ENCODE measurements around the gene ARL8A. TPM values are rescaled to one million over a fixed set of nuclear protein-coding genes. Genes with fewer than 3 reads are reported as not detected.

Gene ARL8A
- total and polyA plus RNA-seq, 2 experiments from 2014 or later = 30.3 to 32.7 TPM

DNA sequence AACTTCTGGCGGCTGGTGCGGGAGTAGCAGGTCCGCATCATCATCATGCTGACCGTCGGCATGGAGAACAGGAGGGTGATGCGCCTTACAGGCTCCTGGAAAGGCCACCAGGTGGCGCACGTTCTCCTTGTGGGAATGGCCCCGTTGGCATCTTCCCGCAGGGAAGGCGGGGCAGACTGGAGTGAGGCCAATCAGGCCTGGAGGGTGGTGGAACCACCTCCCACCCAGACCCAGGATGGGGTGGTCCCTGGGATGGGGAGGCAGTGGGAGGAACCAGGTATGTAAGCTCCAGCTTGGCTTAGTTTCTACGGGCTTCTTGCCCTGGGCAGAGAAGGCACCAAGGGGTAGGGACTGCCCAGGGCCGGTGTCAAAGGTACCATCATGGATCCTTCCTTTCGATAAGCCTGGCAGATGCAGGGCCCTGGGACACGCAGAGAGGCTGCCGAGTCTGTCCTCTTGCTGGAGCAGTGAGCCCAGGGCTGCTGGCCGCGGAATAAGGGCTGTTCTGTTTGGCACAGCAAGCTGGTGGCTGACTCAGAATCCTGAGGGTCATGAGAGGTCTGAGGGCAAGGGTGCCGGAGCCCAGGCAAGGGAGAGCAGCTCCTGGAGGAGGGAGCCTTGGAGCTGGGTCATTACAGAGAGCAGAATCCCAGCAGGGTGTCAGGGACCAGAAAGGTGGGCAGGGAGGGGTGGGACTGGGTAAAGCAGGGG lies 40.4 kb upstream of the ARL8A start:
- H3K4me3 Mint-ChIP-seq = no peak overlapping the region
- no peaks in the 10 kb centered on the region for H3K36me3 Mint-ChIP-seq (ENCODE audit: low read depth)
- Histone ChIP-seq H2AFZ (no peak overlapping the region), H3K27me3 (ENCODE audit: insufficient read depth) (no peaks in the 10 kb centered on the region), H3K79me2 (replicated peaks; ENCODE audit: insufficient read depth) (no peaks in the 10 kb centered on the region), H3K36me3 (ENCODE audit: insufficient read depth) (no peaks in the 10 kb centered on the region), H3F3A (replicated peaks; ENCODE audit: low read depth) (no peaks in the 10 kb centered on the region), H3K4me1 (ENCODE audit: insufficient read depth) (no peaks in the 10 kb centered on the region), H3K4me3 (no peak overlapping the region; the same call in 1 of the 2 replicates), H3K4me2 (peak overlapping the region; percentile 60; the same call in 1 of the 2 replicates), H3K27ac (ENCODE audit: low read depth) (no peak overlapping the region), H4K20me1 (replicated peaks; ENCODE audit: insufficient read depth) (no peaks in the 10 kb centered on the region), H3K9me2 (ENCODE audit: insufficient read depth) (no peaks in the 10 kb centered on the region)
- ATAC-seq = peak; percentile 87
- H3K27ac Mint-ChIP-seq = no peak overlapping the region
- H3K27me3 Mint-ChIP-seq (ENCODE audit: insufficient read depth, low read depth, poor library complexity) = peaks cover 18% of the 10 kb centered on the region
- TF ChIP-seq JUNB (IDR thresholded peaks at IDR 0.05; ENCODE audit: unreplicated experiment) = no peak
- peak; percentile 41; the same call in 1 of the 2 replicates for TF ChIP-seq CREB1 (CRISPR knock-in tag; IDR thresholded peaks at IDR 0.05; ENCODE audit: low read depth)
- TF ChIP-seq, protein P1, sequence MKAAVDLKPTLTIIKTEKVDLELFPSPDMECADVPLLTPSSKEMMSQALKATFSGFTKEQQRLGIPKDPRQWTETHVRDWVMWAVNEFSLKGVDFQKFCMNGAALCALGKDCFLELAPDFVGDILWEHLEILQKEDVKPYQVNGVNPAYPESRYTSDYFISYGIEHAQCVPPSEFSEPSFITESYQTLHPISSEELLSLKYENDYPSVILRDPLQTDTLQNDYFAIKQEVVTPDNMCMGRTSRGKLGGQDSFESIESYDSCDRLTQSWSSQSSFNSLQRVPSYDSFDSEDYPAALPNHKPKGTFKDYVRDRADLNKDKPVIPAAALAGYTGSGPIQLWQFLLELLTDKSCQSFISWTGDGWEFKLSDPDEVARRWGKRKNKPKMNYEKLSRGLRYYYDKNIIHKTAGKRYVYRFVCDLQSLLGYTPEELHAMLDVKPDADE (IDR thresholded peaks at IDR 0.05) = no peak
- peak; percentile 56 for TF ChIP-seq POLR2AphosphoS5 (IDR thresholded peaks at IDR 0.05; ENCODE audit: low read depth)
- TF ChIP-seq CTCF (conservative IDR thresholded peaks at IDR 0.05; ENCODE audit: low read depth in 2 of 2) = peak; percentile 72 to 98
- peak; percentile 99 for DNase-seq (ENCODE audit: low spot score)
- peaks cover 9% of the 10 kb centered on the region for H3K4me1 Mint-ChIP-seq
- H3K9me3 Mint-ChIP-seq = no peaks in the 10 kb centered on the region

GRCh38 chr1:202182040-202182877 lies 37.7 kb upstream of the ARL8A start:
- Histone ChIP-seq H3K27me3 (ENCODE audit: insufficient read depth) (no peaks in the 10 kb centered on the region), H3K4me3 (no peak overlapping the region), H3K9me2 (ENCODE audit: insufficient read depth) (no peaks in the 10 kb centered on the region), H3K4me2 (no peak overlapping the region), H2AFZ (no peak overlapping the region), H3K36me3 (ENCODE audit: insufficient read depth) (no peaks in the 10 kb centered on the region), H3K27ac (ENCODE audit: low read depth) (no peak overlapping the region), H3K4me1 (ENCODE audit: insufficient read depth) (no peaks in the 10 kb centered on the region), H3F3A (replicated peaks; ENCODE audit: low read depth) (no peaks in the 10 kb centered on the region), H3K79me2 (replicated peaks; ENCODE audit: insufficient read depth) (no peaks in the 10 kb centered on the region), H4K20me1 (replicated peaks; ENCODE audit: insufficient read depth) (no peaks in the 10 kb centered on the region)
- no peaks in the 10 kb centered on the region for H3K36me3 Mint-ChIP-seq (ENCODE audit: low read depth)
- no peak for ATAC-seq
- no peaks in the 10 kb centered on the region for H3K9me3 Mint-ChIP-seq
- peaks cover 9% of the 10 kb centered on the region for H3K4me1 Mint-ChIP-seq
- peaks cover 15% of the 10 kb centered on the region for H3K27me3 Mint-ChIP-seq (ENCODE audit: insufficient read depth, low read depth, poor library complexity)
- no peak overlapping the region for H3K27ac Mint-ChIP-seq
- DNase-seq (ENCODE audit: low spot score) = no peak
- H3K4me3 Mint-ChIP-seq = no peak overlapping the region
- TF ChIP-seq ZNF462 (CRISPR knock-in tag; IDR thresholded peaks at IDR 0.05) (no peak), EZH2 (IDR thresholded peaks at IDR 0.05; ENCODE audit: low read depth, unreplicated experiment) (no peak), ZNF331 (CRISPR knock-in tag; IDR thresholded peaks at IDR 0.05; ENCODE audit: low read depth) (no peak)
